ENCODE measurements around the gene PRKCB.

- no peak for TF ChIP-seq CTCF (IDR thresholded peaks at IDR 0.05)
- no peak for TF ChIP-seq POLR2A (IDR thresholded peaks at IDR 0.05)
Measured at GRCh38 chr16:23999663-24000062, 163.9 kb downstream of the PRKCB start.
